Bronchial epithelial cell (primary cell): ENCODE results near the gene C5orf58. TPM values are rescaled to one million over a fixed set of nuclear protein-coding genes. Genes with fewer than 3 reads are reported as not detected.

Source experiments
- DNase-seq: peaks from one replicate; pipeline ENCODE4 v3.0.0-alpha.2; 2010; ENCODE audit warnings: low read depth
- FAIRE-seq: peaks from 2 replicates; lab custom pipeline; 2011; peaks lifted over from hg19 to GRCh38; lab: Jason Lieb, UNC
- H3K27me3 ChIP-seq: 2 replicates; pipeline ENCODE4 v1.5.1; 2011; ENCODE audit warnings: low read length; ENCODE audit not compliant: control insufficient read depth, insufficient read depth
- H3K36me3 ChIP-seq: 2 replicates; pipeline ENCODE4 v1.5.1; 2011; ENCODE audit warnings: low read length; ENCODE audit not compliant: control insufficient read depth, insufficient read depth
- H3K4me3 ChIP-seq: 2 replicates; pipeline ENCODE4 v1.5.1; 2011; ENCODE audit warnings: mild to moderate bottlenecking, low read depth, low read length, control low read depth
- total RNA-seq: library from RNA; depleted of rRNA; stranded (reverse); fragments of >200 nt; gene quantifications from 2 replicates; pipeline ENCODE4 v1.2.1, GENCODE V29; 2014
- TF ChIP-seq, protein P1 (sequence below): IDR thresholded peaks from 2 replicates; pipeline ENCODE4 v1.5.1; 2011; ENCODE audit warnings: mild to moderate bottlenecking, moderate library complexity, low read length, control low read depth, inconsistent platforms; ENCODE audit not compliant: insufficient read depth, severe bottlenecking

C5orf58 gene
- total RNA-seq, 1 donor from 2014 or later, result not detected

DNA sequence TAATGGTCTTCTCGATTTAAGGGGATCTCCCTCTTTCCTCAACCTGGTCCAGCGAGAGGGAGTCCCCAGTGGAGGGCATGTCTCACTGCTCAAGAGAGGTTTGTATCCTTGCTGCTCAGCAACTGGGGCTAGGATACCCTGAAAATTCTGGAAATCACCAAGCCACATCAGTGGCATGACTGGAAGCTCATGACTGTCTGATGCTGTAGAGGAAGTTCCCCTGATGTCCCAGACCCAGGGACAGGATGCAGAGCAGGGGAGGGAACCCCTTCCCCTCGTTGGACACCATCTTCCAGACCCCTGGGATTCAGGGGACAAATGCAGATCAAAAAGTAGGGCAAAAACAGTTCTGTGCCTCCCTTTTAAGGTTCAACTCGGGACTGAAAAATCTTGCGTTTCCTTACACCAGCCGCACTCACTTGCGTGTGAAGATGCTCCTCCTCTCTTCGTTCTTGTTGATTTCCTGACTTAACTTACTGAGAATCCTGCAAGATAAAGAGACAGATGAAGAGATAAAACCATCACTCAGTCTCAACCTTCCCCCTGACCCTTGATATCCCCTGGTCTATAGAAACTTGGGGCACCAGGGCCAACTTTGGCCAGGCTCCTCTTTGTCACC is 42.7 kb downstream of the C5orf58 start:
- peaks cover 4% of the 10 kb centered on the region for H3K27me3 ChIP-seq
- no peaks in the 10 kb centered on the region for H3K36me3 ChIP-seq
- DNase-seq (no peak), FAIRE-seq (no peak)
- no peak overlapping the region for H3K4me3 ChIP-seq
- TF ChIP-seq, protein P1, sequence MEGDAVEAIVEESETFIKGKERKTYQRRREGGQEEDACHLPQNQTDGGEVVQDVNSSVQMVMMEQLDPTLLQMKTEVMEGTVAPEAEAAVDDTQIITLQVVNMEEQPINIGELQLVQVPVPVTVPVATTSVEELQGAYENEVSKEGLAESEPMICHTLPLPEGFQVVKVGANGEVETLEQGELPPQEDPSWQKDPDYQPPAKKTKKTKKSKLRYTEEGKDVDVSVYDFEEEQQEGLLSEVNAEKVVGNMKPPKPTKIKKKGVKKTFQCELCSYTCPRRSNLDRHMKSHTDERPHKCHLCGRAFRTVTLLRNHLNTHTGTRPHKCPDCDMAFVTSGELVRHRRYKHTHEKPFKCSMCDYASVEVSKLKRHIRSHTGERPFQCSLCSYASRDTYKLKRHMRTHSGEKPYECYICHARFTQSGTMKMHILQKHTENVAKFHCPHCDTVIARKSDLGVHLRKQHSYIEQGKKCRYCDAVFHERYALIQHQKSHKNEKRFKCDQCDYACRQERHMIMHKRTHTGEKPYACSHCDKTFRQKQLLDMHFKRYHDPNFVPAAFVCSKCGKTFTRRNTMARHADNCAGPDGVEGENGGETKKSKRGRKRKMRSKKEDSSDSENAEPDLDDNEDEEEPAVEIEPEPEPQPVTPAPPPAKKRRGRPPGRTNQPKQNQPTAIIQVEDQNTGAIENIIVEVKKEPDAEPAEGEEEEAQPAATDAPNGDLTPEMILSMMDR, result no peak

DNA sequence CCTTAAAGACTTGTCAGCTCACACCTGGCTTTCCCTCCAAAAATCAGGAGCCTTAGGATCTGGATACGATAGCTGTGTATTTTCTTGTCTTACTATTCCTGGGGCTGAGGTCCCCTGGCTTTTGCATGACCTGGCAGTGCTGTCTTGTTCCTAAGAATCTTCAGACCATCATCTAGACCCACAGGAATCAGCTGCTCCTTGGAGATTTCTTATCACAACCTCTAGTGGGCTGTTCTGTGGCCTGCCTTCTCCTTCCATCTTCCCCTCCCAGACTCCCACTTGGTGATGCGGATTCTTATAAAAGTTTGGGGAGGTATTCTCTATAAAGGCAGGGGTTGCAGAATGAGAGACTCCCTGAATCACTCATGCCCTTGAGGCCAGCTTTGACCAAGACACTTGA is 43.4 kb downstream of the C5orf58 start:
- no peak overlapping the region for H3K4me3 ChIP-seq
- TF ChIP-seq, protein P1, result no peak
- H3K27me3 ChIP-seq, result peaks cover 4% of the 10 kb centered on the region
- DNase-seq (no peak), FAIRE-seq (no peak)
- no peaks in the 10 kb centered on the region for H3K36me3 ChIP-seq

DNA sequence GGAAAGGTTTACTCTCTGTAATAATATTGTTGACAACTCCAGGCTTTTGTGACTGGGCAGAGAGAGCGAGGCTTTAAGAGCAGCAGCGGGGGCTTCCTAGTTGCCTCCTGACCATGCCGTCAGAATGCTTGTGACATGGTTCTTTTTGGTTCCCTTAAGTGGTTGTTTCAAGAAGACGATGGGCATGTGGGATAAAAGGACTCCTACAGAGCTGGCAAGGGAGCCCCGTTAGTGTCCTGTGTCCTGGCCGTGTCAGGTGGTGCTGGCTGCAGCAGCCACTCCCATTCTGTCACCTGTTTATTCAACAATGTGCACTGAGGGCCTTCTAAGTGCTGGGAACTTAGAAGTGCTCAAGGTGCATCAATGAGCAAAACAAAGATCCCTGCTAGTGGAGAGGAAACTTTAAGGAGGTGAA is 45.1 kb downstream of the C5orf58 start:
- FAIRE-seq, result no peak
- TF ChIP-seq, protein P1, result no peak
- DNase-seq, result no peak
- Histone ChIP-seq H3K27me3 (peaks cover 4% of the 10 kb centered on the region), H3K4me3 (no peak overlapping the region), H3K36me3 (no peaks in the 10 kb centered on the region)

DNA sequence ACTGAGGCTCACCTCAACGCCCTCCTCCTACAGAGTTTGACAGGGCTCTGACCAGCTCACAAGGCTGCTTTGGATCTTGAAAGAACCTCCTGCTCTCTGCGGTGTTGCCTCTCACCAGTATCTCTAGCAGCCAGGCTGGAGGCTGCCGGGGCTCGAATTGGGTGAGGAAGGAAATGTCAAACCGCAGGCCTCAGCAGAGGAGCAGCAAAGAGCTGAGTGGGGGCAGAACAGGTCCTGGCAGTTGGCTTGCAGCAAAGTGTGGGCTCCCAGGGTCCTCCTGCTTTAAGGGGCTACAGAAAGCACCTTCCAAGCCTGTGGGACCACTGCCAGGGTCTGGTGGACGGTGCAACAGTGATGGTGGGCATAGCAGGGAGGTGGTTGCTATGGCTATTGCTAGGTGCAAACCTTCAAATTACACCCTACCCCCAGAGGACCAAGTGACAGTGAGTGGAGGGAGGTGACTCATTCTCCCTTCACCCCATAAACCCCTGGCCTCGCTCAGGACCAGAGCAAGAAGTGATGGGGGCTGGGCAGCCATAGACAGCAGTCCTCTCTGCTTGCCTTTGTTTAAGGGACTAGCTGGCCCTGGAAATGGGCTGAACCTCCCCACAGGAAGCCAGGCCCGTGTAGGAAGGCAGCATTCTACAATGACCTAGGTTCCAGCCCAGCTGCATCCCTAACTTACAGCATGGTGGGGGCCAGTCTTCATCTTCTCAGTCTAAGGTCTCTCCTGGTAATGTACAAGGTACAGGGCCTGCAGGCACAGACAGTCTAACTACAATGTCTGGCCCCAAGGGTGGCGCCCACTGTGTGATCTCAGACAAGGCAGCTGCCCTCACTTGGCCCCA is 46.0 kb downstream of the C5orf58 start:
- no peak overlapping the region for H3K4me3 ChIP-seq
- no peak for DNase-seq

DNA sequence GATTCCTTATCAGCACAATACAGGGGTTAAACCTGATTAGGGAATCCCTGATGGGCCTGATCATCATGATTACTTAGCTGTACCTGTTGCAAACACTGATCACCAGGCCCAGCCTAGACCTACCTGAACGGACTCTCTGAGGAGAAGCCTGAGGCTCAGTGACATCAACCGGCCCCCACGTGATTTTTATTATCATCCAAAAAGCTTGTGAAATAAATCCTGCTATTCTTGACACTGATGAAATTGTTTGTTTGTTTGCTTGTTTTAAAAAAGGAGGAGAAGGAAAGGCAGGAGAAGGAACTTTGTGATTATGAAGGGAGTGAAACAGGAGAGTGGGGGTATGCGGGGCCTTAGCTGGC is 46.7 kb downstream of the C5orf58 start:
- Histone ChIP-seq H3K27me3 (peaks cover 4% of the 10 kb centered on the region), H3K36me3 (no peaks in the 10 kb centered on the region), H3K4me3 (no peak overlapping the region)
- no peak for DNase-seq
- TF ChIP-seq, protein P1, result no peak
- no peak for FAIRE-seq

More for the DNA sequence above, 46.0 kb downstream of the C5orf58 start:
- Histone ChIP-seq H3K27me3 (peaks cover 4% of the 10 kb centered on the region), H3K36me3 (no peaks in the 10 kb centered on the region)
- TF ChIP-seq, protein P1, result no peak
- no peak for FAIRE-seq
